ENCODE data around the gene KCNAB2.

The KCNAB2 gene

GRCh38 chr1:5998906-5999301 is 46.8 kb upstream of the KCNAB2 start:
- Histone ChIP-seq H3K27ac (no peak overlapping the region), H3K4me1 (ENCODE audit: low read depth, poor library complexity, severe bottlenecking) (peaks cover 43% of the 10 kb centered on the region), H2AFZ (ENCODE audit: low read depth) (no peak overlapping the region), H3K27me3 (ENCODE audit: insufficient read depth, low read depth) (no peaks in the 10 kb centered on the region), H3K4me3 (IDR thresholded peaks at IDR 0.05; ENCODE audit: insufficient read depth, low read depth, low read length) (no peak overlapping the region), H3K9ac (no peak overlapping the region), H3K4me2 (no peak overlapping the region), H4K20me1 (ENCODE audit: insufficient read depth) (peaks cover 8% of the 10 kb centered on the region; the same call in 1 of the 2 replicates), H3K36me3 (ENCODE audit: insufficient read depth) (no peaks in the 10 kb centered on the region), H3K79me2 (ENCODE audit: insufficient read depth, low read depth) (peaks cover 58% of the 10 kb centered on the region)
- no peak for TF ChIP-seq CTCF (conservative IDR thresholded peaks at IDR 0.05; ENCODE audit: low read depth, low read length)

- no peak overlapping the region for H3K9ac ChIP-seq
- no peak overlapping the region for H2AFZ ChIP-seq (ENCODE audit: low read depth)
- peaks cover 37% of the 10 kb centered on the region for H3K4me1 ChIP-seq (ENCODE audit: low read depth, poor library complexity, severe bottlenecking)
- no peak overlapping the region for H3K4me3 ChIP-seq (IDR thresholded peaks at IDR 0.05; ENCODE audit: insufficient read depth, low read depth, low read length)
- peaks cover 8% of the 10 kb centered on the region; the same call in 1 of the 2 replicates for H4K20me1 ChIP-seq (ENCODE audit: insufficient read depth)
- no peak for TF ChIP-seq CTCF (conservative IDR thresholded peaks at IDR 0.05; ENCODE audit: low read depth, low read length)
- H3K4me2 ChIP-seq, result no peak overlapping the region
- H3K27ac ChIP-seq, result no peak overlapping the region
- no peaks in the 10 kb centered on the region for H3K36me3 ChIP-seq (ENCODE audit: insufficient read depth)
- H3K79me2 ChIP-seq (ENCODE audit: insufficient read depth, low read depth), result peaks cover 49% of the 10 kb centered on the region
- no peaks in the 10 kb centered on the region for H3K27me3 ChIP-seq (ENCODE audit: insufficient read depth, low read depth)
Measured at GRCh38 chr1:5999711-6000443, 45.8 kb upstream of the KCNAB2 start.

DNA sequence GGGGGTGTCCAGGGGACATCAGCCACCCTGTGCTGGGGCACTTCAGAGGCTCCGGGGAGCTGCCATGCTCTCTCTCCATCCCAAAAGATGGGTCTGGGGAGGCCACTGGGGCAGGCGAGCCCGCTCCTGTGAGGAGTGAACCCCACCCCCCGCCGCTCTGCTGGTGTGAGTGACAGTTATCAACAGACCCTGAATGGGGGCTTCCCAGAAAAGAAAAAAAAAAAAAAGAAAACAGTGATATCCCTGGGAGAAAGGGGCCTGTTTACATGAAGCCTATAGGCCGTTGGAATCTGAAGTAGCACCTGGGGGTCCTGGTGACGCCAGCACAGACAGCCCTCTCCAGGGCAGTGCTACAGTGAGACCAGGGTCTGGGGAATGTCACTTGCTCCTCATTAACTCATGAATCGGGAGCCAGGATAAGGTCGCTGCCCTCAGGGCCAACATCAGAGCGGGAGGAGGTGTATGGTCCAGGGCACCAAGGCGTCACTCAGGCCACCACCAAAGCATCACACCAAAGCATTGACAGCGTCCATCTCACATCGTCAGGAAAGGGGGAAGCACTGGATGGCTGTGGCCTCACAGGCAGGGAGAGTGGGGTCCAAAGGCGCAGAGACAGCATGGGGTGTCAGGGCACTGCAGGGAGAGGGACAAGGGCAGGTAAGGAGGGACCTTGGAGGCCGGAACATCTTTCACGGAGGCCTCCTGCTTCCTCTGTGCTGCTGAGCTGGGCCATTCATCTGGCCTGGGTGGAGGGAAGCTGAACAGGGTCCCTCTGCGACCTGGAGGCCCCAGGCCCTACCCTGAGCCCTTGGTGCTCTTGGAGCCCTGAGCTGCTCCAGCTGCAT is 45.0 kb upstream of the KCNAB2 start:
- Histone ChIP-seq H3K4me3 (IDR thresholded peaks at IDR 0.05; ENCODE audit: insufficient read depth, low read depth, low read length) (no peak overlapping the region), H2AFZ (ENCODE audit: low read depth) (no peak overlapping the region), H3K36me3 (ENCODE audit: insufficient read depth) (no peaks in the 10 kb centered on the region), H3K27me3 (ENCODE audit: insufficient read depth, low read depth) (no peaks in the 10 kb centered on the region), H3K79me2 (ENCODE audit: insufficient read depth, low read depth) (peaks cover 41% of the 10 kb centered on the region), H3K4me1 (ENCODE audit: low read depth, poor library complexity, severe bottlenecking) (peaks cover 32% of the 10 kb centered on the region), H3K9ac (no peak overlapping the region), H4K20me1 (ENCODE audit: insufficient read depth) (peaks cover 8% of the 10 kb centered on the region; the same call in 1 of the 2 replicates), H3K4me2 (no peak overlapping the region; the same call in 1 of the 2 replicates), H3K27ac (no peak overlapping the region)
- TF ChIP-seq CTCF (conservative IDR thresholded peaks at IDR 0.05; ENCODE audit: low read depth, low read length), result no peak

DNA sequence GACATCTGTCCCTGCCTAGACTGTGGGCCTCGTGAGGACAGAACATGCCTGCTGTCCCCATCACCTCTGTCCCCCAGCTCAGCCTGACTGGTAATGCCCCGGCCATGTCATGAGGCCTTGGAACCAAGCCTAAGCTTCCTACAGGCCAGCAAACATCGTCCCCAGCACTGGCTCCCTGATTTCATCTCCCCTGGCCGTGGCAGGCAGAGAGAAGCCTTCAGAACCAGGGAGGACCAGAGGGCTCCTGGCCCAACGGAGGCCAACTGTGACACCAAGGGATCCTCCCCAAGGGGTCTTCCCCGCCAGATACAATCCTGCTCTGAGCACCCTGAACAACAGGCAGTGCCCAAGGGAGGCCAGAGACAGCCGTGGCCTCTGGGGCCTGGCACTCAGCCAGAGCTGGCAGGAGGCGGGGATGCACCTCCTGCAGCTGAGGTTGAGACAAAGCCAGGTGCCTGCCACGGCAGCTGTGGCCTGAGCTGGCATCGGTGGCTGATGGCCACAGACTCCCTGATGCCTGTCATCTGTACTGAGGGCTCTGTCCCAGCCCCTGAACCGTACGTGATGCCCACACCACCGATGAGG is 43.6 kb upstream of the KCNAB2 start:
- Histone ChIP-seq H3K4me2 (peak overlapping the region; percentile 55), H3K4me1 (ENCODE audit: low read depth, poor library complexity, severe bottlenecking) (peaks cover 32% of the 10 kb centered on the region), H3K4me3 (IDR thresholded peaks at IDR 0.05; ENCODE audit: insufficient read depth, low read depth, low read length) (no peak overlapping the region), H3K36me3 (ENCODE audit: insufficient read depth) (no peaks in the 10 kb centered on the region), H3K27ac (peak overlapping the region; percentile 25; the same call in 1 of the 2 replicates), H3K9ac (no peak overlapping the region; the same call in 1 of the 2 replicates), H3K79me2 (ENCODE audit: insufficient read depth, low read depth) (peaks cover 31% of the 10 kb centered on the region; the same call in 1 of the 2 replicates), H3K27me3 (ENCODE audit: insufficient read depth, low read depth) (no peaks in the 10 kb centered on the region), H2AFZ (ENCODE audit: low read depth) (no peak overlapping the region), H4K20me1 (ENCODE audit: insufficient read depth) (peaks cover 8% of the 10 kb centered on the region; the same call in 1 of the 2 replicates)
- TF ChIP-seq CTCF (conservative IDR thresholded peaks at IDR 0.05; ENCODE audit: low read depth, low read length), result no peak

Measured in KMS-11 (cell line).